BLaER1 treated with 17β-estradiol and CSF1 and Interleukin-3, amounts not matched to agents 10 nM and 100 nM (cell line): Measurements from ENCODE around the gene NPLOC4.

Experiments
- H3K27ac ChIP-seq, 11 experiments: shearing (Covaris generic); formaldehyde crosslinking; 2 replicates each; pipeline ENCODE4 v1.8.1; 2022
- H3K27me3 ChIP-seq, 11 experiments: shearing (Covaris generic); formaldehyde crosslinking; 2 replicates each; pipeline ENCODE4 v1.8.1; 2022
- H3K36me3 ChIP-seq, 11 experiments: shearing (Covaris generic); formaldehyde crosslinking; 2 replicates each; pipeline ENCODE4 v1.8.1; 2022
- H3K4me1 ChIP-seq, 10 experiments: shearing (Covaris generic); formaldehyde crosslinking; 2 replicates each; pipeline ENCODE4 v1.8.1; 2022
- H3K4me2 ChIP-seq, 11 experiments: shearing (Covaris generic); formaldehyde crosslinking; 2 replicates each; pipeline ENCODE4 v1.8.1; 2022
- H3K4me3 ChIP-seq, 10 experiments: shearing (Covaris generic); formaldehyde crosslinking; 2 replicates each; pipeline ENCODE4 v1.8.1; 2022
- H3K9ac ChIP-seq, 11 experiments: shearing (Covaris generic); formaldehyde crosslinking; 2 replicates each; pipeline ENCODE4 v1.8.1; 2022
- H3K9me3 ChIP-seq, 11 experiments: shearing (Covaris generic); formaldehyde crosslinking; replicated peaks in 1 of 11; 2 replicates each; pipeline ENCODE4 v1.8.1; 2022
- H4K20me1 ChIP-seq, 11 experiments: shearing (Covaris generic); formaldehyde crosslinking; 2 replicates each; pipeline ENCODE4 v1.8.1; 2022
- Cebpa-rat ChIP-seq, 11 experiments: shearing (Covaris generic); IDR thresholded peaks; 2 replicates each; pipeline ENCODE4 v1.8.1; 2022

Gene NPLOC4

GRCh38 chr17:81511804-81512561 lies 124.9 kb downstream of the NPLOC4 start:
- Histone ChIP-seq H3K4me2 (peak overlapping the region; percentile 86 to 100 (median 97)), H4K20me1 (peaks cover 52 to 72% (median 56%) of the 10 kb centered on the region in 11 experiments), H3K4me3 (peak overlapping the region; percentile 83 to 100 (median 98)), H3K36me3 (peaks cover 36 to 45% (median 39%) of the 10 kb centered on the region in 11 experiments), H3K4me1 (peaks cover 27 to 51% (median 35%) of the 10 kb centered on the region in 10 experiments), H3K9me3 (peaks cover 0 to 25% (median 6%) of the 10 kb centered on the region in 11 experiments; a peak in 12 of 22 replicates), H3K27me3 (no peaks in the 10 kb centered on the region), H3K9ac (peak overlapping the region; percentile 82 to 100 (median 98)), H3K27ac (peak overlapping the region; percentile 31 to 100 (median 98); a peak in 21 of 22 replicates)
- no peak for TF ChIP-seq Cebpa-rat (IDR thresholded peaks at IDR 0.05)

- peaks cover 22 to 46% (median 32%) of the 10 kb centered on the region in 10 experiments for H3K4me1 ChIP-seq
- peaks cover 0 to 25% (median 6%) of the 10 kb centered on the region in 11 experiments; a peak in 12 of 22 replicates for H3K9me3 ChIP-seq
- no peaks in the 10 kb centered on the region for H3K27me3 ChIP-seq
- H3K4me3 ChIP-seq: peak overlapping the region; percentile 83 to 100 (median 98)
- peaks cover 36 to 44% (median 39%) of the 10 kb centered on the region in 11 experiments for H3K36me3 ChIP-seq
- H3K27ac ChIP-seq: peak overlapping the region in 10 of 11 experiments; percentile 61 to 100 (median 98); a peak in 21 of 22 replicates
- peaks cover 52 to 73% (median 61%) of the 10 kb centered on the region in 11 experiments for H4K20me1 ChIP-seq
- TF ChIP-seq Cebpa-rat (IDR thresholded peaks at IDR 0.05): no peak
- H3K4me2 ChIP-seq: peak overlapping the region; percentile 86 to 100 (median 97)
- peak overlapping the region; percentile 82 to 100 (median 98) for H3K9ac ChIP-seq
Measured at GRCh38 chr17:81511554-81511803, 125.4 kb downstream of the NPLOC4 start.

DNA sequence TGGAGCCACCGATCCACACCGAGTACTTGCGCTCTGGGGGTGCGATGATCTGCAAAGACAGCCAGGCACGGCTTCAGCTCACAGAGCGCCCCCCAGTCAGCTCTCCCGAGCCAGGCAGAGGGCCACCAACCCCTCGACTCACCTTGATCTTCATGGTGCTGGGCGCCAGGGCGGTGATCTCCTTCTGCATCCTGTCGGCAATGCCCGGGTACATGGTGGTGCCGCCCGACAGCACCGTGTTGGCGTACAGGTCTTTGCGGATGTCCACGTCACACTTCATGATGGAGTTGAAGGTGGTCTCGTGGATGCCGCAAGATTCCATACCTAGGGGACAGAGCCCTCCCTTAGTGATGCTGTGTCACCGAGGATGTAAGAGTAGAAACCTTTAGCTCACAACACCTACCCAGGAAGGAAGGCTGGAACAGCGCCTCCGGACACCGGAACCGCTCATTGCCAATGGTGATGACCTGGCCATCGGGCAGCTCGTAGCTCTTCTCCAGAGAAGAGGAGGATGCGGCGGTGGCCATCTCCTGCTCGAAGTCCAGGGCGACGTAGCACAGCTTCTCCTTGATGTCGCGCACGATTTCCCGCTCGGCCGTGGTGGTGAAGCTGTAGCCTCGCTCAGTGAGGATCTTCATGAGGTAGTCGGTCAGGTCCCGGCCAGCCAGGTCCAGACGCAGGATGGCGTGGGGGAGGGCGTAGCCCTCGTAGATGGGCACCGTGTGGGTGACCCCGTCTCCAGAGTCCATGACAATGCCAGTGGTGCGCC lies 125.9 kb downstream of the NPLOC4 start:
- Histone ChIP-seq H3K4me2 (peak overlapping the region; percentile 86 to 100 (median 97)), H3K27ac (peak overlapping the region in 10 of 11 experiments; percentile 61 to 100 (median 98); a peak in 21 of 22 replicates), H4K20me1 (peaks cover 52 to 71% (median 64%) of the 10 kb centered on the region in 11 experiments), H3K9ac (peak overlapping the region; percentile 82 to 100 (median 98)), H3K9me3 (peaks cover 0 to 25% (median 6%) of the 10 kb centered on the region in 11 experiments; a peak in 12 of 22 replicates), H3K27me3 (no peaks in the 10 kb centered on the region), H3K4me1 (peaks cover 17 to 40% (median 27%) of the 10 kb centered on the region in 10 experiments), H3K4me3 (peak overlapping the region; percentile 83 to 100 (median 98)), H3K36me3 (peaks cover 36 to 41% (median 39%) of the 10 kb centered on the region in 11 experiments)
- TF ChIP-seq Cebpa-rat (IDR thresholded peaks at IDR 0.05): no peak

- Histone ChIP-seq H3K27me3 (no peaks in the 10 kb centered on the region), H3K9me3 (peaks cover 0 to 25% (median 6%) of the 10 kb centered on the region in 11 experiments; a peak in 12 of 22 replicates), H3K27ac (peak overlapping the region in 10 of 11 experiments; percentile 2 to 100 (median 98); a peak in 17 of 22 replicates), H3K4me3 (peak overlapping the region; percentile 83 to 100 (median 98)), H3K36me3 (peaks cover 36 to 41% (median 39%) of the 10 kb centered on the region in 11 experiments), H3K9ac (peak overlapping the region; percentile 82 to 100 (median 98)), H4K20me1 (peaks cover 52 to 74% (median 63%) of the 10 kb centered on the region in 11 experiments), H3K4me1 (peaks cover 12 to 33% (median 21%) of the 10 kb centered on the region in 10 experiments), H3K4me2 (peak overlapping the region; percentile 86 to 100 (median 97))
- TF ChIP-seq Cebpa-rat (IDR thresholded peaks at IDR 0.05): no peak
Measured at GRCh38 chr17:81509972-81510784, 126.7 kb downstream of the NPLOC4 start.

DNA sequence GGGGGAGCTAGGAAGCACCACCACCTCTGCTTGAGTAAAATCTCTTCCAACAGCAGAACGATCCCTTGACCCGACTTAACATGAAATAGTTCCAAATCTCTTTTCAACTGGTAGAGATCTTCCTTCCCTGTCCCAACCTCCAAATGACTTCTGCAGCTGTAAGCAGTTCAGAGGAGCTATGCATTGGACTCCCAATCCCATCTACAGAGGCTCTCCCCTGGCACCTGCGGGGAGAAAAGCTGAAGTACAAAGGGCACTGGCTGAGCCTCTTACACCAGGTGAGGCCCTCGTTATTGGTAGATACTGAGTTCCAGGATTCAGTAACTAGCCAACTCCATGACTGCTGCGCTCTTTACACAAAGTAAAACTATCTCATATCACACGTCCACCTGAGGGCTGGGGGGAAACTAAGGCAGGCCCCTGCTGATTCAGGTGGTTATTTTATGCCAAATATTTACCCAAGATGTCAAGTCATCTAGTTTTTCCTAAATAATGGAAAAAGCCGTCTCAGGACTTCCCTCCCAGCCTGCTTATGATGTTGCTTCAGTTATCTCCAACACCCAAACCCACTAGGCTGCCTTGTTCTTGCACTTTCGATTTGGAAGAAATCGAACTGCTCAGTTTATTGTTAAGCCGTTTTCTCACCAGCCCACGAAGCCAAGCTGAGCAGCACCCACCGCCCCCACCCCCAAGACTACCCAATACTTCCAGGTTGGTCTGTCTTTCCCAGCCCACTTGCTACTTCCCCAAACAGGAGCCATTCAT lies 127.5 kb downstream of the NPLOC4 start:
- Histone ChIP-seq H4K20me1 (peaks cover 52 to 77% (median 63%) of the 10 kb centered on the region in 11 experiments), H3K4me2 (peak overlapping the region; percentile 86 to 100 (median 97)), H3K27ac (peak overlapping the region in 9 of 11 experiments; percentile 7 to 100 (median 98); a peak in 16 of 22 replicates), H3K27me3 (no peaks in the 10 kb centered on the region), H3K36me3 (peaks cover 36 to 41% (median 39%) of the 10 kb centered on the region in 11 experiments), H3K9me3 (peaks cover 0 to 25% (median 6%) of the 10 kb centered on the region in 11 experiments; a peak in 12 of 22 replicates), H3K9ac (peak overlapping the region; percentile 82 to 100 (median 98)), H3K4me1 (peaks cover 12 to 33% (median 21%) of the 10 kb centered on the region in 10 experiments), H3K4me3 (peak overlapping the region; percentile 83 to 100 (median 98))
- TF ChIP-seq Cebpa-rat (IDR thresholded peaks at IDR 0.05): no peak

GRCh38 chr17:81508639-81509206 lies 128.2 kb downstream of the NPLOC4 start:
- H3K27me3 ChIP-seq: no peaks in the 10 kb centered on the region
- no peak for TF ChIP-seq Cebpa-rat (IDR thresholded peaks at IDR 0.05)
- H3K4me2 ChIP-seq: peak overlapping the region; percentile 86 to 100 (median 97)
- H3K36me3 ChIP-seq: peaks cover 36 to 41% (median 39%) of the 10 kb centered on the region in 11 experiments
- peak overlapping the region in 5 of 11 experiments; percentile 7 to 100 (median 92); a peak in 3 of 22 replicates for H3K27ac ChIP-seq
- H3K9me3 ChIP-seq: peaks cover 0 to 25% (median 6%) of the 10 kb centered on the region in 11 experiments; a peak in 12 of 22 replicates
- peaks cover 12 to 27% (median 19%) of the 10 kb centered on the region in 10 experiments for H3K4me1 ChIP-seq
- H4K20me1 ChIP-seq: peaks cover 52 to 77% (median 63%) of the 10 kb centered on the region in 11 experiments
- H3K4me3 ChIP-seq: peak overlapping the region; percentile 83 to 100 (median 98)
- peak overlapping the region in 10 of 11 experiments; percentile 85 to 100 (median 98); a peak in 20 of 22 replicates for H3K9ac ChIP-seq
